ENCODE results near the gene PLEKHA5.

DNA sequence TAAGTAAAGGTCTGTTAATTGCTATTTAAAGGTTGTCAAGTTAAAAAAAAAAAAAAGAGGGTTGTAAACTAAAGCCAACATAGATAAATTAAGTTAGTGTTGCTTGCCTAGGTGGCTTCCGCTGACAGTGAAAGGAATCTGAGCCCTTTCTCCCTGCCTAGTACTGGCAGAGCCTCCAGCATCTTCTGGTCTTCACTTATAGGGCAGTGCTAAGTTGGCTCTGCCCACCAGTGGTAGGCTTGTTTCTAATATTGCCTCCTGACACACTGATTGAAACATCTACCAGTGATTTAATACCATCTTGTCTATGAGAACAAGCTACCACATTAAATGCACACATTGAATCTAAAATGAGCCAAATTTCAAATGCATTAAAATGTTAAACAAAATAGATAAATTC lies 39.7 kb downstream of the PLEKHA5 start:
- TF ChIP-seq, protein P1, sequence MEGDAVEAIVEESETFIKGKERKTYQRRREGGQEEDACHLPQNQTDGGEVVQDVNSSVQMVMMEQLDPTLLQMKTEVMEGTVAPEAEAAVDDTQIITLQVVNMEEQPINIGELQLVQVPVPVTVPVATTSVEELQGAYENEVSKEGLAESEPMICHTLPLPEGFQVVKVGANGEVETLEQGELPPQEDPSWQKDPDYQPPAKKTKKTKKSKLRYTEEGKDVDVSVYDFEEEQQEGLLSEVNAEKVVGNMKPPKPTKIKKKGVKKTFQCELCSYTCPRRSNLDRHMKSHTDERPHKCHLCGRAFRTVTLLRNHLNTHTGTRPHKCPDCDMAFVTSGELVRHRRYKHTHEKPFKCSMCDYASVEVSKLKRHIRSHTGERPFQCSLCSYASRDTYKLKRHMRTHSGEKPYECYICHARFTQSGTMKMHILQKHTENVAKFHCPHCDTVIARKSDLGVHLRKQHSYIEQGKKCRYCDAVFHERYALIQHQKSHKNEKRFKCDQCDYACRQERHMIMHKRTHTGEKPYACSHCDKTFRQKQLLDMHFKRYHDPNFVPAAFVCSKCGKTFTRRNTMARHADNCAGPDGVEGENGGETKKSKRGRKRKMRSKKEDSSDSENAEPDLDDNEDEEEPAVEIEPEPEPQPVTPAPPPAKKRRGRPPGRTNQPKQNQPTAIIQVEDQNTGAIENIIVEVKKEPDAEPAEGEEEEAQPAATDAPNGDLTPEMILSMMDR (IDR thresholded peaks at IDR 0.05) = no peak
- TF ChIP-seq, protein P2, sequence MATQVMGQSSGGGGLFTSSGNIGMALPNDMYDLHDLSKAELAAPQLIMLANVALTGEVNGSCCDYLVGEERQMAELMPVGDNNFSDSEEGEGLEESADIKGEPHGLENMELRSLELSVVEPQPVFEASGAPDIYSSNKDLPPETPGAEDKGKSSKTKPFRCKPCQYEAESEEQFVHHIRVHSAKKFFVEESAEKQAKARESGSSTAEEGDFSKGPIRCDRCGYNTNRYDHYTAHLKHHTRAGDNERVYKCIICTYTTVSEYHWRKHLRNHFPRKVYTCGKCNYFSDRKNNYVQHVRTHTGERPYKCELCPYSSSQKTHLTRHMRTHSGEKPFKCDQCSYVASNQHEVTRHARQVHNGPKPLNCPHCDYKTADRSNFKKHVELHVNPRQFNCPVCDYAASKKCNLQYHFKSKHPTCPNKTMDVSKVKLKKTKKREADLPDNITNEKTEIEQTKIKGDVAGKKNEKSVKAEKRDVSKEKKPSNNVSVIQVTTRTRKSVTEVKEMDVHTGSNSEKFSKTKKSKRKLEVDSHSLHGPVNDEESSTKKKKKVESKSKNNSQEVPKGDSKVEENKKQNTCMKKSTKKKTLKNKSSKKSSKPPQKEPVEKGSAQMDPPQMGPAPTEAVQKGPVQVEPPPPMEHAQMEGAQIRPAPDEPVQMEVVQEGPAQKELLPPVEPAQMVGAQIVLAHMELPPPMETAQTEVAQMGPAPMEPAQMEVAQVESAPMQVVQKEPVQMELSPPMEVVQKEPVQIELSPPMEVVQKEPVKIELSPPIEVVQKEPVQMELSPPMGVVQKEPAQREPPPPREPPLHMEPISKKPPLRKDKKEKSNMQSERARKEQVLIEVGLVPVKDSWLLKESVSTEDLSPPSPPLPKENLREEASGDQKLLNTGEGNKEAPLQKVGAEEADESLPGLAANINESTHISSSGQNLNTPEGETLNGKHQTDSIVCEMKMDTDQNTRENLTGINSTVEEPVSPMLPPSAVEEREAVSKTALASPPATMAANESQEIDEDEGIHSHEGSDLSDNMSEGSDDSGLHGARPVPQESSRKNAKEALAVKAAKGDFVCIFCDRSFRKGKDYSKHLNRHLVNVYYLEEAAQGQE (IDR thresholded peaks at IDR 0.05; ENCODE audit: insufficient read depth in 1 of 2, low read depth in 2 of 2, low read length in 1 of 2) = no peak
- no peak for TF ChIP-seq TCF7L2 (IDR thresholded peaks at IDR 0.05; ENCODE audit: low read depth, low read length)
